NCI-H187 (cell line): ENCODE measurements around the gene TIMP2.
A peak's percentile ranks its signal among the peaks of the same experiment; 100 is the strongest.
"Not testable (repeated sequence)": the region's sequence is repeated elsewhere in the genome, so short reads cannot be mapped to it uniquely, and the experiment has no call there.

Experiments used
- DNase-seq, 2 experiments: peaks; one replicate each; lab custom pipeline; 2025; lab: John Stamatoyannopoulos, UW

Gene TIMP2

DNA sequence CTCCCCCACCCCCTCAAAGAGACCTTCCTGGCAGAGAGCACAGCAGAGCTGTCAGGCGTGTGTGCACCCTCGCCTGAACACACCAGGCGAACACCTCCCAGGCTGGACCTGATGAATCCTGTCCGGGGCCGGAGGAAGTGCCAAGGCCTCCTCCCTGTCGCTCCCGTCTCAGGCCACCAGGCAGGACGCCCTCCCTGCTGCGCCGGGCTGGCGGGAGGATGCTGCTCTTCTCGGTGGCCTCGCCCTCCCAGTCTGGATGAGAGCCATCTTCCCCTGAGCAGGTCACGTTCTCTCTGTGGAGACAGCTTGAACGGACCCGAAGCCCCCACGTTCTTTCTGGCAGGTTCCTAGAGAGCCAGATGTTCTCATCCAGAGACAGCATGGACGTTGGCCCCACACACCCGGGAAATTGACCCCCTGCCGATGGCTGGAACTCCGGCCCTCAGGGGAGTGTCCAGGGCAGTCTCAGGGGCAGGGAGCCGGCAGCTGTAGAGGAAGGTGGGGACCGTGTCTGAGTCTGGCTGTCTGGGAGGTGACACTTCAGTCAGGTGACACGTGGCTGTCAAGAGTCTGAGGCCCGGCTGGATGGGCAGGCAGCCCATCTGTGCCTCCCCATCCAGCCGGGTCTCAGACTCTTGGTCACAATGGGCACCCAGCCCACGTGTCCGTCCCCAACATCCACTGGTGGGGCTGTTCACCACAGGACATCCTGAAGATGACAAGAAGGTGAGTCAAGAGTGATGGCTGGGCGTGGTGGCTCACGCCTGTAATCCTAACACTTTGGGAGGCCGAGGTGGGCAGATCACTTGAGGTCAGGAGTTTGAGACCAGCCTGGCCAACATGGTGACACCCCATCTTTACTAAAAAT, 5.0 kb upstream of the TIMP2 start:
- no peak for DNase-seq

DNA sequence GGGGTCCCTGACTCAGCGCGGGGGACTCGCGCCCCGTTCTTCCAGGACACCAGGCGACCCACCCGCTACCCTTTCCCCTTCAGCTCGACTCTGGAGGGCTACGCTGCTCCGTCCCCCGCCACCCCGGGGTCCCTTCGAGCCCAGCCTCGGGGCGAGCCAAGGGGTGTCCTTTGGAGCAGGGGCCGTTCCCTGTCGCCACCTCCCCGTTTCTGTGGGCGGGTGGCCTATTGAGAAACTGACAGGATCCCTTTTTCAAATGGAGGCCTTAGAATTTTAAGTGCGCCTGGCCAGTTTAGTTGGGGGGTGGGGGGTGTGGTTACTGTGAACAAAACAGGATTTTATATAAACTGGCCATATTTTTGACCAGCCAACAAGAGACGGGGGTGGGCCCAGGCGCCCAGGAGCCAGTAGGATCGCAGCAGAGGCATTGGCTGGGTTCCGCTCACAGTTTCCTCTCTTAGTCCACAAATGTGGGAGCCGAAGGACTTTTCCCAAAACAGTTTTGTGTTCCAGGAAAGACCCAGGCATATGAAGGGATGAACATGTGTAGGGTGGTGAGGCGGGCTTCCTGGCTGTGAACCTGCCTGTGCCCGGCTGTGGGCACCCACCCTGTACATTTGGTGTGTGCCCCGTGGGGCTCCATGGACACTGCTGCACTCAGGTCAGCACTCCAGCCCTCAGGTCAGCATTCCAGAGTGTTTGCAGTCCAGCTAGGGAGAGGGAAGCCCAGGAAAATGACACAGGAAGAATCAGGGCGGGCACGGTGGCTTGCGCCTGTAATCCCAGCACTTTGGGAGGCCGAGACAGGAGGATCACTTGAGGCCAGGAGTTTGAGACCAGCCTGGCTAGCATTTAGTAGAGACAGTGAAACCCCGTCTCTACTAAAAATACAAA, 722 bp upstream of the TIMP2 start:
- no peak for DNase-seq

DNA sequence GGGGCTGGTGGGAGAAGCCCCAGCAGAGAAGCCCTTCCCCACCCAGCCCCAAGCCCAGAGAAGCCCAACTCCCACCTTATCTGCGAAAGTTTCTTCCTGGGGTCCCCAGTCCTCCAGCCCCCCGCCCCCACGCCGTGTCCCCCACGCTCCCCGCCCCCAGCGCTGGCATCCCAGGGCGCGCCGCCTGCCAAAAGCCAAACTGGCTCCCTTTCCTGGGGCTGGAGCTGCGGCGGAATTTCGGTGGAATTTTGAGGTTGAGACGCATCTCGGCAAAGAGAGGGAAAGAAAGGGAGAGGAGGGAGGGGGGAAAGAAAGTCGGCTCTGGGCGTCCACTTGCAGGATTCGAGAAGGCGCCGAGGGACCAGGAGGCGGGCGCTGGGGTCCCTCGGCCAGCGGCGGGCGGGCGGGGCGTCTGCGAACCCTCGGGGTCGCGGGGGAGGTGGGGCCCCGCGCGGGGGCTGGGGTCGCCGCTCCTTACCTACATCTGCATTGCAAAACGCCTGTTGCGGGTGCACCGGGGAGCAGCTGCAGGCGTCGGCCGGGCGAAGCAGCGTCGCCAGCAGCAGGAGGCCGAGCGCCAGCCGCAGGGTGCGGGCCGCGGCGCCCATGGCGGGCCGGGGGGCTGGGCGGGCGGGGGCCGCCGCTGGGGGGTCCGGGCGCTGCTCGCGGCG, 571 bp downstream of the TIMP2 start:
- no peak for DNase-seq

DNA sequence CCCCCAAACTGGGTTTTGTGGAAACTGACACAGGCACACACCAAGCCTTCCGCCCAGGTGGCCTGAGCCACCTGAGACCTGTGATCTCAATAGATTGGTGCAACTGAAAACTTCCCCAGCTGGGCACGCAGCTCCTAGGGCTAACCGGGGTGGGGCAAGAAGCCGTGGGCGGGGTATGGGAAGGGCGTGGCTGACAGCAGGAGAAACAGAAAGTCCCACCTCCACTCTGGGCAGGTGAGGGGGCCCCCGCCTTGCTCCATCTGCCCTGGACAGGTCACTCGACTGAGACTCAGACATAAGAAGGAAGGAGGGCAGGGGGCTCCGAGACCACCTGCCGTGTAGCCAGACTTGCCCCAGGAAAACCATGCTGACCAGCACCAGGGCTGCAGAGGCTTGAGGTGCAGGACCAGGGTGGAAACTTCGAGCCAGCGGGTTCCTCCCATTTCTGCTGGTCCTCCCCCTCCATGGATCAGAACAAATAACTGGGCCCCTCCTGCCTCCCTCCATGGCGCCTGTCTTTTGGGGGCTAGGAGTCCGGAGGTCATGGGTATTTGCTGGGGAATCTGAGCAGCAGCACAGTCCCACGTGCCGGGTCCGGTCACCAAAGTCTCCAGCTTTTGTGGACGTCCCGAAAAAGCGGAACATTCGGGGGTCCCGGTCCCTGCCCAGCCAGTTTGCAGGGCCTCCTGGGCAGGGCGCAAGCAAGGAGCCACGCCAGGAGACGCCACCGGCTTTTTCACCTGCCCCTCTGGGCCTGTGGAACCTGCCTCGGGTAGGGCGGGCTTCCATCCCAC, 1.3 kb downstream of the TIMP2 start:
- DNase-seq: peak; percentile 41 to 48

DNA sequence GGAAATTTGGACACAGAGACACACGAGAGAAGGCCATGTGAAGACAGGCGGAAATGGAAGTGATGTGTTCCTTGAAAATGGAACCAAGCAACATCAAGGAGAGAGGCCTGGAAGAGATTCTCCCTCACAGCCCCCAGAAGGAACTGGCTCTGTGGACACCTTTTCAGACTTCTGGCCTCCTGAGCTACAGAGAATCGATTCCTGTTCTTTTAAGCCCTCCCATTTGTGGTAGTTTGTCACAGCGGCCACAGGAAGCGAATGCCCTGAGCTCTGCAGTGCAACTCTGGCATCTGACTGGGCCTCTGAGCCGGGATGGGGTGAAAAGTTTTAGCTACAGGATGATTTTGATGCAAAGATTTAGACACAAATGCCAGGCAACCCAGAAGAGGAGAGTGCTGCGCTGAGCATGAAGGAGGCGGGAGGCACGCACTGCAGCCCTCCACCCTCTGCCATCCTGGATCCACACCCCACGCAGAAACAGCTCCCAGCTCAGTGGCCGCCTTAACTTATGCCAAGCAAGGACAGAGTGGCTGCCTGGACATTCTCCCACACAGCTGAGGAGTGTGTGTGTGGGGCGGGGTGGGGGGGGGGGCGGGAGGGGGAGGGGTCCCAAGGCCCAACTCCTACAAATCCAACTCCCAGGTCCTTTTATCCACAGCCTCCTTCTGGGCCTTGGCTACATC, 2.2 kb downstream of the TIMP2 start:
- no peak for DNase-seq

DNA sequence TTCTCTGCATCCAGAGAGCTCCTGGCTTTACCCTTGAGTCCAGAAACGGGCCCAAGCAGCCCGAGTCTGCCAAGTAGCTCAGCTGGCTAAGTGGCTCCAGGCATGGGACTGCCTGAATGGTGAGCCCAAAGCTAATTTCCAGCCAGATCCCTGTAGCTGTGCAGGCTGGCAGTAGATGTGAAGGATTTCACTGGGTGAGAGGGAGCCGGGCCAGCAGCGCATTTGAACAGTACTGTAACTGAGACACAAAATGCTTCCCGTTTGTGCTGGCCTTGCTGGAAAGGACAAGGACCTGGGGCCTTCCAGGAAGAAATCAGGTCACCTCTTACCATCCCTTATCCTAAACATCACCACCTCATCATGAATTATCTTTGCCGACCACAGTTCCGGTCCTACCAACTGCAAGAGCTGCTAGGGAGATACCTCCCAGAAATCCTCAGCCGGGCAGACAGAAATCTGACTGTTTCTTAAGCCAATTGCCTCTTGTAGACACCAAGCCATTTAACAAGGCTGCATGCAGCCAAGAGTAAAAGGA, 3.7 kb downstream of the TIMP2 start:
- no peak for DNase-seq

DNA sequence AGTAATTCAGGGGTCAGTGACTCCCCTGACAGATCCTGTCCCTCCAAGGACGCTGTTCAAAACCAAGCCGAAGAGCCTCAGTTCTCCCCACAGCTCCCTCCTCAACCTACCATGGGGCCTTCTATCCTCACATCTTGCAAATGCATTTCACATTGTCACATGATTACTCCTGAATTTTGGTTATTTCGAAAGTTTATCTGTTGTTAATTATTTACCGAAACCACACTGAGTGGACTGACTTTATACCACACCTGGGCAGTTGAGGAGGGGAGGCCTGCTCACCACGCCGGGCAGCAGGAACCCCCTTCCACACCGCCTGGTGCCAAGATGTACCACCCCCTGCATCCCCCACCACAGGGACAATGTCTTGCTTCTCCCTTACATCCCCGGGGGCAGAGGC, 4.7 kb downstream of the TIMP2 start:
- no peak for DNase-seq

DNA sequence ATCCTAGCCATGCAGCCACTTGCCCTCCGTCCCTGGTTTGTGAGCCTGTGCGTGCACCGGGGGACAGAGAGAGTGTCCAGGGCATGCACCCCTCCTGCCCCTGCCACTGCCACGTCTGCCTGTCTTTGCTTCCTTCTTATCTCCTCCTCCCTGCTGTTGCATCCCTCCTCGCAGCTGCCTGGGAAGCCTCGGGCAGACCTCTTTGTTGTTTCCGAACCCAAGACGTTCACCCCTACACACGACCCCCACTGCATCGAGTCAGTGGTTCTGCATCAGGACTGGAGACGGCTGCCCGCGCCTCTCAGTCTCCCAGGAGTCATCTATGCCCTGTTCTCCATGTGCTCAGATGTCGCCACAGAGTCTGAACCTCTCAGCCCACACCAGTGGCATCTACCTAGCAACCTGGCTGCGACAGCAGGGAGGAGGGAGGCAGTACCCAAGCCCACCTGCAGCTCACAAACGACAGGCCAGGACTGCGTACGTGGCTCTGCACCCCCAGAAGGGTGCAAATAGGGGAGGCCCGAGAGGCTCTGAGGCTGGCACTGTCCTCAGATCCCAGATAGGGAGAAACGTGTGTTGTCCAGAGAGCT, 5.2 kb downstream of the TIMP2 start:
- no peak for DNase-seq

DNA sequence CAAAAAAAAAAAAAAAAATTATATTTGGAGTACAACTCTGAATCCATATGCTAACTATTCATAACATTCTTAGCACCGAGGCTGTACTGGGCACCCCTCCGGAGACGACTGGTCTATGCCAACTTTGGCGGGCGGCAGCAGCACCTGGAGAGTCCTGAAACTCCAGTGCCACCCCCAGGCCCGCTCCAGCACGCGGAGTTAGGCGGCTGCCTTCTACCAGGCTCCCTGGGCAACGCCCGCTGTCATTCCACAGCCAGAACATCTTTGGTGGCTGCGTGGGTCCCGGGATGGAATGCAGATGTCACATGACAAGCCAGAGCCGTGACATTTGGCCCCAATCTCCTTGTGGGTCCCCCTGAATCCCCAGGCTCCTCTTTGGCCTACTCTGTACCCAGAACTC, 6.2 kb downstream of the TIMP2 start:
- no peak for DNase-seq

DNA sequence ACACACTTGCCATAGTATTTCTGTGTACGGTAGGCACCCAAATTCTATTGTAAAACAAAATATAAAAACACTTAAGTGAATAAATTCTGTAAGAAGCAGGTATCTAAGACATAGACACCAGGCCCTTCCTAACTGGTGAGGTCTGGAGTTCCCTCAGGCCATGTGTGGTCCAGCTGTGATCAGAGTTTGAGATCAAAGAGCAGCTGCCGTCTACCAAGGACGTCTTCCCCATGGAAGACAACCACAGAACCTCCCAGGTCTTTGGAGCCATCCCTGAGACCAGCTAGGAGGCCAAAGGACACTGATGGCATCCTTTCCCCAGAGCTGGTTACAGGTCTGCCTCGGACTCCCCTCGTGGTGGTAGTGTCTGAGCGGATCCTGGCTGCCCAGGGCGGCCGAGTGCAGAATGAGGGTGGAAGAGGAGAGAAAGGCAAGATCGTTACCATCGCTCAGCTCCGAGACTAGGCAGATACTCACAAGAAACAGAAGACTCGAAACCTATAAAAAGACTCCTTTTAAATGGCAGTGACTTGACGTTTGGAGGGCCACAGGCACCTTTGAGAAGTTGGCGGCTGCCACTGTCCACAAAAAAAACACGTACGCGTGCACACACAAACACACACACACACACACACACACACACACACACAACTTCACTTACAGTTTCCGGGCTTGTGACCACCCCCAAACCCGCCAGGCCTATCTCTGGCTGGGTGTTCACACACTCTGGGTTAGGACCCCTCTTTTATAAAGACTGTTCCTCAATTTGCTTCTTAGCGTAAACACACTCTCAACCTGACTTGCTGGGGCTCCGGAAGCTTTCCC, 7.5 kb downstream of the TIMP2 start:
- DNase-seq: no peak

DNA sequence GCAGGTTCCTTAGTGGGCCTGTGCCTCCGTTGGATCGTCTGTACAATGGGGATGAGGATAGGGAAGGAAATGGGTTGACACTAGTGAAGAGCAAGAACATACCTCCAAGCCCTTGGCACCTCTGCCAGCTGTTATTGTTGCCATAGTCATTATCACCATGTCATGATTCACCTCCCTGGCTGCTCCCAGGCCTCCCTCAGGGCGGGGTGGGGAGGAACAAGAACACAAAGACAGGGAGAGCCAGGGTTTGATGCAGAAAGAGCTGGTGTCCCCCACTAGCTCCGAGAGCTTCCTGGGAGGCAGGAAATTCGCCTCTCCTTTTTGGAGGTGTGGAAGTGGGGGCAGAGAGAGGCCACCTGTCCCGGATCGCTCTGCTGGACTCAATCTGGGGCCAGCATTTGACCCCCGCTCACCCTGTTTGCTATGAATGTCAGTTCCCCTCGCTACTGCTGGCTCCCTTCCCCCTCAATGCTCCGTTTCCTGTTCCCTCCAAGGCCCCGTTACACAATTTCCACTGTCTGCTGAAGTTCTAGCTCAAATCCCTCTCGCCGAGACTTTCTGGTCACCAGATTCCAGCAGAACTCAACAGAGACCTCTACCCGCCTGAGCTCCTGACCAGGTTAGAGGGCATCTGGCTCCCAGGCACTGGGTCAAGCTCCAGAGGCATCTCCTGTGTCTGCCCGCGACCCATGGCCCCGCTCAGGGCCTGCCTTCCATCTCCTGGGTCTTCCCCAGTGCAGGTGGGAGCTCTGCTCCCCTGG, 9.1 kb downstream of the TIMP2 start:
- DNase-seq: no peak

DNA sequence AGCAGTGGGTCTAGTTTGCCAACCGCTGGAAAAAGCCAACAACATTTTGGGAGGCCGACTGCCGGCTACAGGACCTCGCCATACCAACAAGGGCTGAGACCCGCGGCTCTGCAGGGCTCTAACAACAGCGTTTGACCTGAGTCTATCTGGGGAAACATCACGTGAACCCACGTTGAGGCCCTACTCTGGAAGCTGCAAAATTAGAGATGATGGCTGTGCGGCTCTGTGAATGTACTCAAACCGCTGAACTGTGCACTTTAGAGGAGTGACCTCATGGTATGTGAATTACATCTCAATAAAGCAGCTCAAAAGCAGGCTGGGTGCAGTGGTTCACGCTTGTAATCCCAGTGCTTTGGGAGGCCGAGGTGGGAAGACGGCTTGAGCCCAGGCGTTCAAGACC, 12.1 kb downstream of the TIMP2 start:
- DNase-seq: no peak

DNA sequence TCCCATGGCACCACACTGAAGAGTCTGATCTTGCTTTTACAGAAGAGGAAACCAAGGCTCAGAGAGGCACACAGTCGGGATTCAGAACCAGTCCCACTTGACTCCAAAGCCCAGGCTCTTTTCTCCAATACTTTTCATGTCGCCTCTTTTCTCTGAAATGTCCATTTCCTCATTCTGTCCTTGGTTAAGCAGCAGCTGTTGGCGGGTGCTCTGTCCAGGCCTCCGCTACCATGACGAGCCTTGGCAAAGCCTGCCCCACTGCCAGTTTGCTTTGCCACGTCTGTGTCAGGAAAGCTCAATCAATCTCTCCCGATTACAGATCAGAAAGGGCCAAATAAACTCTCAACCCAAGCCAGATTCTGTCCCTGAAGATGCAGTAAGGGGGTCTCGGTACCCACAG, 13.1 kb downstream of the TIMP2 start:
- no peak for DNase-seq

DNA sequence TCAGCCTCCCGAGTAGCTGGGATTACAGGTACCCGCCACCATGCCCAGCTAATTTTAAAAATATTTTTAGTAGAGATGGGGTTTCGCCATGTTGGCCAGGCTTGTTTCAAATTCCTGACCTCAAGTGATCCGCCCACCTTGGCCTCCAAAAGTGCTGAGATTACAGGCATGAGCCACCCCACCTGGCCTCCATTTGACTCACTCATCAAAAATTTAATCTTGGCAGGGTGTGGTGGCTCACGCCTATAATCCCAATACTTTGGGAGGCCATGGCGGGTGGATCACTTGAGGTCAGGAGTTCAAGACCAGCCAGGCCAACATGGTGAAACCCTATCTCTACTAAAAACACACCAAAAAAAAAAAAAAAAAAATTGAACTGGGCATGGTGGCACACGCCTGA, 13.6 kb downstream of the TIMP2 start:
- not testable (repeated sequence) for DNase-seq

DNA sequence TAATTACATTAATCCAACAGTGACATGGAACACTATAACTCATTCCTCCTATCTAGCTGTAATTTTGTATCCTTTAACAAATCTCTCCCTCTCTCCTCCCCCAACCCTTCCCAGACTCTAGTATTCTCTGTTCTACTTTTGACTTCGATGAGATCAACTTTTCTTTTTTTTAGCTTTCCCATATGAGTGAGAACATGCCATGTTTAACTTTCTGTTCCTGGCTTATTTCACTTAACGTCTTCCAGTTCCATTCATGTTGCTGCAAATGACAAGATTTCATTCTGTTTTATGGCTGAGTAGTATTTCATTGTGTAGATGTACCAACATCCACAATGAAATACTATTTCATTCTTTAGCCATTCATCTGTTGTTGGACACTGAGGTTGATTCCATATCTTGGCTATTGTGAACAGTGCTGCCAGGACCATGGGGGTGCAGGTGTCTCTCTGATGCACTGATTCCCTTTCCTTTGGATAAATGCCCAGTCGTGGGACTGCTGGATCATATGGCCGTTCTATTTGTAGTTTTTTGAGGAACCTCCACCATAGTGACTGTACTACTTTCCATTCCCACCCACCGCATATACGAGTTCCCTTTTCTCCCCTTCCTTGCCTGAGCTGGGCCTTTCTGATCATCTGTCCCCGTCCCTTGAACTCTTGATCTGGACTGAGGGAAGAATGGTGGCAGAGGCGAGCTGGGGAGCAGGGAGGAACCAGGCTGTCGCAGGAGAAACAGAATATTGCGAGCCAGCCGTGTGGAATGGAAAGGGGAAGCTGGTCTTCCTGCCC, 14.5 kb downstream of the TIMP2 start:
- DNase-seq: no peak

DNA sequence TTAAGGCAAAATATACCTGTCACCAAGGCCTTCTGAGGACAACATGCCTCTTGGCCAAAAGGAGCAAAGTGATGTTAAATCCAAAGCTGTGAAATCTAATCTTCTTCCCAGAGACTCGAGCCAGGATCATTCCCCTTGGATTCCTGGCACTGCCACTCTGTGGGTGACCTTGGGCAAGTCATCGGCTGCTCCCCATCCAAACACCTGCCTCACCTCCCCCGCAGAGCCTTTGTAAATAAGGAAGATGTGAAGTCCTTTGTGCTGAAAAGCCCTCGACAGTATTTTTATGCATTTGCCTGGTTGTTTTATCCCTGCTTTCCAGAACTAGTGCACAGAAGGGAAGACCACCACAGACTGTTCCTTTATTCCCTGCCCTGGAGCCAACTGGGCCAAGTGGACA, 16.8 kb downstream of the TIMP2 start:
- no peak for DNase-seq

DNA sequence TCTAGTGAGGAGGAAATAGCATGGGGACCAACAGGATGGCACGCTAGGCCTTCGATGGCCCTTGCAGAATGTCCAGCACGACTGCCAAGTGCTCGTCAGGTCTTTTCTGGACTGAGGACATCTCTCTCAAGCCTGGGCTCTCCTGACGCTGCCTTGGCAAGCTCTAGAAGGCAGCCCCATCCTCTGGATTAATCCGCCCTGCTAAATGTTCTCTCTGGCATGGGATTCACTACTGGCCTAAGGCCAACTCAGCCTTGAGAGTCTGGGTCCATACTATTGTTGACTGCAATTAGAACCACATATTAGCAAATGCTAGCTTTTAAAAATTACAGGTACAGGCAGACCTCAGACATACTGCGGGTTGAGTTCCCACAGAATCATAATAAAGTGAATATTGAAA, 19.6 kb downstream of the TIMP2 start:
- DNase-seq: no peak

DNA sequence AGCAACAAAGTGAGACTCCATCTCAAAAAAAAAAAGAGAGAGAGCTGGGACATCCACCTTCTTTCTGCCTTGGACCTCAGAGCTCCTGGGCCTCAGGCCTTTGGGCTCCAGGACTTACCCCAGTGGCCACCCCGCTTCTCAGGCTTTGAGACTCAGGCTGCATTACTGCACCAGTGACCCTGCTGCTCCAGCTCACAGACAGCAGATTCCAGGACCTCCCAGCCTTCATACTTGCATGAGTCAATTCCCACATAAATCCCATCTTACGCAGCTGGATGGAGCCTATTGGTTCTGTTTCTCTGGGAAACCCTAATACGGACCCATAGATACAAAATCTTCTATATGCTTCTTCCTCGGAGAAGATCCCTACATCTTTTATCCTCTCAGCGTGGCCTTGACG, 20.1 kb downstream of the TIMP2 start:
- no peak for DNase-seq
